GM12891 (cell line): ENCODE data around the gene JAKMIP3.

Experiments used
- DNase-seq: peaks from one replicate; pipeline ENCODE4 v3.0.0; 2011; ENCODE audit warnings: low spot score; ENCODE audit not compliant: insufficient read length
- FAIRE-seq: peaks from 2 replicates; lab custom pipeline; 2011; peaks lifted over from hg19 to GRCh38; lab: Jason Lieb, UNC
- PAX5 ChIP-seq: IDR thresholded peaks from 2 replicates; pipeline ENCODE4 v1.6.1; 2011; ENCODE audit warnings: low read length, moderate library complexity, mild to moderate bottlenecking; ENCODE audit not compliant: insufficient read depth, severe bottlenecking
- POLR2A ChIP-seq: IDR thresholded peaks from 2 replicates; pipeline ENCODE4 v1.6.1; 2011; ENCODE audit warnings: low read depth, low read length, control low read depth
- POLR2AphosphoS5 ChIP-seq: IDR thresholded peaks from 2 replicates; pipeline ENCODE4 v1.6.1; 2011; ENCODE audit warnings: low read depth, low read length, control low read depth
- POU2F2 ChIP-seq: IDR thresholded peaks from 2 replicates; pipeline ENCODE4 v1.6.1; 2011; ENCODE audit warnings: low read depth, mild to moderate bottlenecking, control low read depth, low read length, moderate library complexity
- SPI1 ChIP-seq: IDR thresholded peaks from 2 replicates; pipeline ENCODE4 v1.6.1; 2011; ENCODE audit warnings: low read depth, low read length, control low read depth
- TAF1 ChIP-seq: IDR thresholded peaks from 2 replicates; pipeline ENCODE4 v1.6.1; 2011; ENCODE audit warnings: low read depth, low read length, control low read depth

Gene JAKMIP3

GRCh38 chr10:132040046-132040445 lies 25.7 kb upstream of the JAKMIP3 start:
- FAIRE-seq (no peak), DNase-seq (no peak)
- no peak for TF ChIP-seq SPI1
- TF ChIP-seq PAX5: no peak
- TF ChIP-seq TAF1: no peak
- TF ChIP-seq POLR2AphosphoS5: no peak
- no peak for TF ChIP-seq POU2F2
- no peak for TF ChIP-seq POLR2A

- FAIRE-seq (no peak), DNase-seq (no peak)
- no peak for TF ChIP-seq POU2F2
- TF ChIP-seq POLR2A: no peak
- TF ChIP-seq TAF1: no peak
- no peak for TF ChIP-seq POLR2AphosphoS5
Measured at GRCh38 chr10:132041340-132041739, 24.4 kb upstream of the JAKMIP3 start.

GRCh38 chr10:132043861-132044695 lies 21.7 kb upstream of the JAKMIP3 start:
- no peak for TF ChIP-seq TAF1
- TF ChIP-seq POLR2AphosphoS5: no peak
- TF ChIP-seq PAX5: no peak
- TF ChIP-seq POLR2A: no peak
- TF ChIP-seq POU2F2: no peak
- no peak for TF ChIP-seq SPI1
- FAIRE-seq: no peak
- DNase-seq: no peak

GRCh38 chr10:132044803-132045202 lies 20.9 kb upstream of the JAKMIP3 start:
- TF ChIP-seq POLR2A: no peak
- no peak for TF ChIP-seq SPI1
- no peak for TF ChIP-seq PAX5
- TF ChIP-seq POU2F2: no peak
- TF ChIP-seq TAF1: no peak
- TF ChIP-seq POLR2AphosphoS5: no peak
- FAIRE-seq (no peak), DNase-seq (no peak)

- DNase-seq (no peak), FAIRE-seq (no peak)
- TF ChIP-seq TAF1: no peak
- no peak for TF ChIP-seq POLR2AphosphoS5
Measured at GRCh38 chr10:132045324-132045723, 20.4 kb upstream of the JAKMIP3 start.

GRCh38 chr10:132047575-132048293 lies 18.0 kb upstream of the JAKMIP3 start:
- FAIRE-seq (no peak), DNase-seq (no peak)
- TF ChIP-seq POU2F2 (no peak), POLR2A (no peak), POLR2AphosphoS5 (no peak), SPI1 (no peak), PAX5 (no peak), TAF1 (no peak)

GRCh38 chr10:132048294-132048667 lies 17.5 kb upstream of the JAKMIP3 start:
- no peak for TF ChIP-seq POLR2A
- no peak for TF ChIP-seq SPI1
- no peak for TF ChIP-seq POLR2AphosphoS5
- no peak for TF ChIP-seq TAF1
- TF ChIP-seq POU2F2: no peak
- no peak for TF ChIP-seq PAX5
- DNase-seq (no peak), FAIRE-seq (no peak)

GRCh38 chr10:132050191-132050590 lies 15.6 kb upstream of the JAKMIP3 start:
- DNase-seq: no peak
- no peak for FAIRE-seq
- no peak for TF ChIP-seq SPI1
- no peak for TF ChIP-seq POLR2A
- TF ChIP-seq POU2F2: no peak
- TF ChIP-seq TAF1: no peak
- no peak for TF ChIP-seq PAX5
- no peak for TF ChIP-seq POLR2AphosphoS5

- no peak for DNase-seq
- TF ChIP-seq POLR2AphosphoS5 (no peak), PAX5 (no peak), POU2F2 (no peak), POLR2A (no peak), SPI1 (no peak), TAF1 (no peak)
Measured at GRCh38 chr10:132052124-132052523, 13.6 kb upstream of the JAKMIP3 start.

More at GRCh38 chr10:132052124-132052523, 13.6 kb upstream of the JAKMIP3 start:
- FAIRE-seq: no peak
